Large intestine (tissue), 3 donors: ENCODE results near the gene LGR6. TPM values are rescaled to one million over a fixed set of nuclear protein-coding genes. Genes with fewer than 3 reads are reported as not detected.

ENCODE experiments used
- DNase-seq, 2 donors: peaks; one replicate each; pipeline versions ENCODE4 v3.0.0 to v3.0.0-alpha.2; 2013
- H3K27ac ChIP-seq: one replicate; pipeline ENCODE4 v1.5.1; 2013; ENCODE audit warnings: low read length
- H3K27me3 ChIP-seq: 2 replicates; pipeline ENCODE4 v1.6.1; 2013; ENCODE audit warnings: low read length; ENCODE audit not compliant: control insufficient read depth, insufficient read depth
- H3K36me3 ChIP-seq: 2 replicates; pipeline ENCODE4 v1.6.1; 2013; ENCODE audit warnings: low read length; ENCODE audit not compliant: control insufficient read depth, insufficient read depth
- H3K4me1 ChIP-seq: one replicate; pipeline ENCODE4 v1.6.1; 2013; ENCODE audit warnings: low read length; ENCODE audit not compliant: control insufficient read depth, insufficient read depth
- H3K4me3 ChIP-seq: one replicate; pipeline ENCODE4 v1.5.1; 2013; ENCODE audit warnings: low read length
- H3K9me3 ChIP-seq: one replicate; pipeline ENCODE4 v1.6.1; 2013; ENCODE audit warnings: mild to moderate bottlenecking, low read depth, low read length, moderate library complexity; ENCODE audit not compliant: control insufficient read depth
- WGBS: methylation state at CpG from one replicate; pipeline ENCODE4 v1.1.5; 2013; ENCODE audit warnings: low lambda C conversion rate; ENCODE audit not compliant: insufficient coverage; 5-methylcytosine and 5-hydroxymethylcytosine counted together
- polyA plus RNA-seq: library from polyadenylated mRNA; unstranded; fragments of 120-200 nt; gene quantifications from one replicate; pipeline ENCODE4 v1.2.1, GENCODE V29; 2013

Gene LGR6
- polyA plus RNA-seq, 1 donor = 0.36 TPM

- H3K9me3 ChIP-seq = peaks cover 3% of the 10 kb centered on the region
- H3K27ac ChIP-seq = no peak overlapping the region
- H3K27me3 ChIP-seq = peaks cover 70% of the 10 kb centered on the region
- no peaks in the 10 kb centered on the region for H3K36me3 ChIP-seq
- no peaks in the 10 kb centered on the region for H3K4me1 ChIP-seq
- WGBS = no CpG with 5 or more reads among the region's 56 CpGs
- DNase-seq = peak in 1 of 2 donors; percentile 48
- peak overlapping the region; percentile 30 for H3K4me3 ChIP-seq
Observed at GRCh38 chr1:202214089-202214843, 20.7 kb downstream of the LGR6 start.

- H3K27me3 ChIP-seq = peaks cover 66% of the 10 kb centered on the region
- H3K9me3 ChIP-seq = peaks cover 3% of the 10 kb centered on the region
- H3K27ac ChIP-seq = no peak overlapping the region
- WGBS = no CpG with 5 or more reads among the region's 10 CpGs
- H3K4me1 ChIP-seq = no peaks in the 10 kb centered on the region
- no peak for DNase-seq
- no peak overlapping the region for H3K4me3 ChIP-seq
- H3K36me3 ChIP-seq = no peaks in the 10 kb centered on the region
Observed at GRCh38 chr1:202215472-202216130, 22.0 kb downstream of the LGR6 start.

- Histone ChIP-seq H3K27ac (no peak overlapping the region), H3K4me1 (no peaks in the 10 kb centered on the region), H3K27me3 (peaks cover 62% of the 10 kb centered on the region), H3K4me3 (no peak overlapping the region), H3K36me3 (no peaks in the 10 kb centered on the region), H3K9me3 (peaks cover 3% of the 10 kb centered on the region)
- no peak for DNase-seq
- no CpG with 5 or more reads among the region's 4 CpGs for WGBS
Observed at GRCh38 chr1:202216691-202217090, 23.1 kb downstream of the LGR6 start.

GRCh38 chr1:202217516-202217915 is 23.9 kb downstream of the LGR6 start:
- H3K9me3 ChIP-seq = peaks cover 3% of the 10 kb centered on the region
- H3K4me1 ChIP-seq = no peaks in the 10 kb centered on the region
- no peak overlapping the region for H3K27ac ChIP-seq
- H3K36me3 ChIP-seq = no peaks in the 10 kb centered on the region
- WGBS = 100% methylated on average over 1 of the region's 3 CpGs
- DNase-seq = no peak
- H3K4me3 ChIP-seq = no peak overlapping the region
- peaks cover 59% of the 10 kb centered on the region for H3K27me3 ChIP-seq

- peaks cover 55% of the 10 kb centered on the region for H3K27me3 ChIP-seq
- no CpG with 5 or more reads among the region's 1 CpG for WGBS
- peaks cover 3% of the 10 kb centered on the region for H3K9me3 ChIP-seq
Observed at GRCh38 chr1:202217951-202218350, 24.4 kb downstream of the LGR6 start.

GRCh38 chr1:202220733-202221132 is 27.1 kb downstream of the LGR6 start:
- H3K4me1 ChIP-seq = no peaks in the 10 kb centered on the region
- peaks cover 28% of the 10 kb centered on the region for H3K27me3 ChIP-seq
- no CpG with 5 or more reads among the region's 2 CpGs for WGBS
- no peak overlapping the region for H3K27ac ChIP-seq
- no peak for DNase-seq
- no peaks in the 10 kb centered on the region for H3K36me3 ChIP-seq
- H3K9me3 ChIP-seq = no peaks in the 10 kb centered on the region
- H3K4me3 ChIP-seq = no peak overlapping the region

More at GRCh38 chr1:202217951-202218350, 24.4 kb downstream of the LGR6 start:
- Histone ChIP-seq H3K4me3 (no peak overlapping the region), H3K36me3 (no peaks in the 10 kb centered on the region), H3K4me1 (no peaks in the 10 kb centered on the region), H3K27ac (no peak overlapping the region)
- no peak for DNase-seq

GRCh38 chr1:202221911-202222909 is 28.6 kb downstream of the LGR6 start:
- H3K27me3 ChIP-seq = peaks cover 15% of the 10 kb centered on the region
- H3K4me3 ChIP-seq = no peak overlapping the region
- DNase-seq = no peak
- no peaks in the 10 kb centered on the region for H3K36me3 ChIP-seq
- no peaks in the 10 kb centered on the region for H3K4me1 ChIP-seq
- no peaks in the 10 kb centered on the region for H3K9me3 ChIP-seq
- no peak overlapping the region for H3K27ac ChIP-seq
- no CpG with 5 or more reads among the region's 19 CpGs for WGBS

GRCh38 chr1:202223121-202223860 is 29.7 kb downstream of the LGR6 start:
- no peak overlapping the region for H3K4me3 ChIP-seq
- H3K9me3 ChIP-seq = no peaks in the 10 kb centered on the region
- no peaks in the 10 kb centered on the region for H3K4me1 ChIP-seq
- peaks cover 11% of the 10 kb centered on the region for H3K27me3 ChIP-seq
- no peak overlapping the region for H3K27ac ChIP-seq
- no peaks in the 10 kb centered on the region for H3K36me3 ChIP-seq
- no peak for DNase-seq
- 80% methylated on average over 1 of the region's 7 CpGs for WGBS

- WGBS = no CpG with 5 or more reads among the region's 8 CpGs
- Histone ChIP-seq H3K4me1 (no peaks in the 10 kb centered on the region), H3K4me3 (no peak overlapping the region), H3K27me3 (peaks cover 2% of the 10 kb centered on the region), H3K9me3 (no peaks in the 10 kb centered on the region), H3K36me3 (no peaks in the 10 kb centered on the region), H3K27ac (no peak overlapping the region)
- DNase-seq = no peak
Observed at GRCh38 chr1:202224453-202224852, 30.9 kb downstream of the LGR6 start.
